ENCODE measurements around the gene NAA30.

Gene NAA30

DNA sequence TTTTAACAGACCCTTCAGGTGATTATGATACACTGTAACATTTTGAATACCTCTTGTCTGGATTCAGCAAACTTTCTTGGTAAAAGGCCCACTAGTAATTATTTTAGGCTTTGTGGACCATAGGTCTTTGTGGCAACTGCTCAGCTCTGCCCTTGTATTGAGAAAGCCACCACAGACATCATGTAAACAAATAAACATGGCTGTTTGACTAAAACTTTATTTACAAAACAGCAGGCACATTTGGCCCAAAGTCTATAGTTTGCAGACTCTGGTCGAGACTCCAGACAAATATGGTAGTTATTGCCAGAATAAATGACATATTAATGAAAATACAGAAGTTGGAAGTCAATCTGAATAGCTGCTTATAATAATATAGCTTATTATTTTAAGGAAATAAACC, 18.2 kb downstream of the NAA30 start:
- Histone ChIP-seq H3K27ac (no peak overlapping the region), H3K4me1 (ENCODE audit: control insufficient read depth in 1 of 2, insufficient read depth in 1 of 2, low read depth in 1 of 2, low read length in 1 of 2) (no peaks in the 10 kb centered on the region), H3K9me3 (no peaks in the 10 kb centered on the region), H3K36me3 (peaks cover 18% of the 10 kb centered on the region), H3K27me3 (no peaks in the 10 kb centered on the region), H3K4me3 (ENCODE audit: low read depth in 1 of 2, low read length in 1 of 2) (no peak overlapping the region)
- TF ChIP-seq, protein P1, sequence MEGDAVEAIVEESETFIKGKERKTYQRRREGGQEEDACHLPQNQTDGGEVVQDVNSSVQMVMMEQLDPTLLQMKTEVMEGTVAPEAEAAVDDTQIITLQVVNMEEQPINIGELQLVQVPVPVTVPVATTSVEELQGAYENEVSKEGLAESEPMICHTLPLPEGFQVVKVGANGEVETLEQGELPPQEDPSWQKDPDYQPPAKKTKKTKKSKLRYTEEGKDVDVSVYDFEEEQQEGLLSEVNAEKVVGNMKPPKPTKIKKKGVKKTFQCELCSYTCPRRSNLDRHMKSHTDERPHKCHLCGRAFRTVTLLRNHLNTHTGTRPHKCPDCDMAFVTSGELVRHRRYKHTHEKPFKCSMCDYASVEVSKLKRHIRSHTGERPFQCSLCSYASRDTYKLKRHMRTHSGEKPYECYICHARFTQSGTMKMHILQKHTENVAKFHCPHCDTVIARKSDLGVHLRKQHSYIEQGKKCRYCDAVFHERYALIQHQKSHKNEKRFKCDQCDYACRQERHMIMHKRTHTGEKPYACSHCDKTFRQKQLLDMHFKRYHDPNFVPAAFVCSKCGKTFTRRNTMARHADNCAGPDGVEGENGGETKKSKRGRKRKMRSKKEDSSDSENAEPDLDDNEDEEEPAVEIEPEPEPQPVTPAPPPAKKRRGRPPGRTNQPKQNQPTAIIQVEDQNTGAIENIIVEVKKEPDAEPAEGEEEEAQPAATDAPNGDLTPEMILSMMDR (IDR thresholded peaks at IDR 0.05), result no peak

DNA sequence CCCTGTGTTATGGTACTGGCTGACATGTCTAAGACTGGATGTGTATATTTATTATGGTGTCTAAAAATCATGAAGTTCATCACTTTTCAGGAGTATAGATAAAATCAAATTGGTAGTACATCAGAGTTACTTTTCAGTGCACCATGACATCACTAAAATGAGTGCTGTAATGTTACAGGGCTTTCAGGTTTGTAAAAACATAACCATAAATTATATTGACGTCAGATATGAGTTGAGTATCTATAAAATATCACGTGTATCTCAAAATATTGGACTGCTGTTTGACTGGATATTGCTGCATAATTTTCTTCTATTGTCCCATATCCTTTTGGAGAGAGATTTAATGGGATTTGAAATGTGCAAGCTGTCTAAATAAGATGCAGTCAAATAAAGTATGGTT, 22.0 kb downstream of the NAA30 start:
- no peak overlapping the region for H3K4me3 ChIP-seq (ENCODE audit: low read depth in 1 of 2, low read length in 1 of 2)
- H3K4me1 ChIP-seq (ENCODE audit: control insufficient read depth in 1 of 2, insufficient read depth in 1 of 2, low read depth in 1 of 2, low read length in 1 of 2), result no peaks in the 10 kb centered on the region
- no peaks in the 10 kb centered on the region for H3K27me3 ChIP-seq
- TF ChIP-seq, protein P1 (IDR thresholded peaks at IDR 0.05), result no peak
- no peaks in the 10 kb centered on the region for H3K9me3 ChIP-seq
- no peak overlapping the region for H3K27ac ChIP-seq
- H3K36me3 ChIP-seq, result peaks cover 7% of the 10 kb centered on the region

DNA sequence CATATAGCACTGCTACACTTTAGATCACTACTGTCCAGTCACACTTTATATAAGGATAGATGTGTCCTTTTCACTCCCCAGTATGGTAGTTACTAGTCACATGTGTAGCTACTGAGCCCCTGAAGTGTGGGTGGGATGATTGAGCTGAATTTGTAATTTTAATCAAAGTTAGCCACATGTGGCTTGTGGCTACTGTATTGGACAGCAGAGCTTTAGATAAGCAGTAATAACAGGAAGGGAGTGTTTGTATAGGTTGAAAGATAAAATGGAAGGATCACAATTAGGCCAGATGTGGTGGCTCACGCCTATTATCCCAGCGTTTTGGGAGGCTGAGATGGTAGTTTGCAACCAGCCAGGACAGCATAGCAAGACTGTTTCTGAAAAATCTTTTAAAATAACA, 23.5 kb downstream of the NAA30 start:
- H3K9me3 ChIP-seq, result no peaks in the 10 kb centered on the region
- no peaks in the 10 kb centered on the region for H3K27me3 ChIP-seq
- no peak overlapping the region for H3K4me3 ChIP-seq (ENCODE audit: low read depth in 1 of 2, low read length in 1 of 2)
- H3K27ac ChIP-seq, result no peak overlapping the region
- peaks cover 7% of the 10 kb centered on the region for H3K36me3 ChIP-seq
- TF ChIP-seq, protein P1 (IDR thresholded peaks at IDR 0.05), result no peak
- no peaks in the 10 kb centered on the region for H3K4me1 ChIP-seq (ENCODE audit: control insufficient read depth in 1 of 2, insufficient read depth in 1 of 2, low read depth in 1 of 2, low read length in 1 of 2)

DNA sequence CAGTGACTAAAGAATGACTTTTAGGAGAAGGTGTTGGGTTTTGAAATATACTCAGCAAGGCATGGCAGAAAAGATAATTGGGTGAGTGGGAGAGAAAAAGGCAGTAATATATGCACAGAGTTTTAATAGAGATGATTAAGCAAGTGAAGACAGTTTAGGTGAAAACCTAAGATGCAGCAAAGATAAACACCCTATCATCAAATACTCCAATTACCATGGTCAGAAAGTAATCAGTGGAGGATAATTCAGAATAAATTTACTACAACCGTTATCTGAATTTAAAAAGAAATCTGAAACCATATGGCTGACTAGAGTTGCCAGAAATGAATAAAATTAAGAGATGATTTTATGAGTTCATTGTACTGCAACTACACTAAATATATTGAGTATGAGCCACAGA, 26.8 kb downstream of the NAA30 start:
- Histone ChIP-seq H3K9me3 (no peaks in the 10 kb centered on the region), H3K27me3 (no peaks in the 10 kb centered on the region), H3K36me3 (no peaks in the 10 kb centered on the region), H3K27ac (no peak overlapping the region), H3K4me1 (ENCODE audit: control insufficient read depth in 1 of 2, insufficient read depth in 1 of 2, low read depth in 1 of 2, low read length in 1 of 2) (no peaks in the 10 kb centered on the region), H3K4me3 (ENCODE audit: low read depth in 1 of 2, low read length in 1 of 2) (no peak overlapping the region)
- TF ChIP-seq, protein P1 (IDR thresholded peaks at IDR 0.05), result no peak

DNA sequence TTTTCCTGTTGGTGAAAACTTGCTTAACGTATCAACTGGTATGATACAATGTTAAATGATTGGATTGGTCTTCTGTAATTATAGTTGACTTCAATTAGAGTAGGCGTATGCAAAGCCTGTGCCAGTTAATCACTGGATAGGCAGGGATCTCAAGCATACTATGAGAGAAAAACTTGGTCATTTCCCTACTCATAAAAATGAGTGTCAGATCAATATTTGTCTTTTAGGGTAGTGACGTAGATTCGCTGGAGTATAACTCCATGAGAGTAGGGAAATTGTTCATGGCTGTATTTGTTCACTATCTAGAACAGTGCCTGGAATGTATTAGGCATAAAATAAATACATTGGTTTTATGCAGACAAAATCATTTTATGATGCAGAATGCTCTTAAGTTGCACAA, 28.6 kb downstream of the NAA30 start:
- Histone ChIP-seq H3K9me3 (no peaks in the 10 kb centered on the region), H3K4me1 (ENCODE audit: control insufficient read depth in 1 of 2, insufficient read depth in 1 of 2, low read depth in 1 of 2, low read length in 1 of 2) (no peaks in the 10 kb centered on the region)

More for the DNA sequence above, 28.6 kb downstream of the NAA30 start:
- TF ChIP-seq, protein P1 (IDR thresholded peaks at IDR 0.05), result no peak
- Histone ChIP-seq H3K36me3 (no peaks in the 10 kb centered on the region), H3K27ac (no peak overlapping the region), H3K4me3 (ENCODE audit: low read depth in 1 of 2, low read length in 1 of 2) (no peak overlapping the region), H3K27me3 (peaks cover 3% of the 10 kb centered on the region)

Data from neutrophil (primary cell).